ENCODE measurements around the gene DCUN1D4. TPM values are rescaled to one million over a fixed set of nuclear protein-coding genes. Genes with fewer than 3 reads are reported as not detected.

Gene DCUN1D4
- polyA plus RNA-seq, 1 donor from 2014 or later: 130 TPM

DNA sequence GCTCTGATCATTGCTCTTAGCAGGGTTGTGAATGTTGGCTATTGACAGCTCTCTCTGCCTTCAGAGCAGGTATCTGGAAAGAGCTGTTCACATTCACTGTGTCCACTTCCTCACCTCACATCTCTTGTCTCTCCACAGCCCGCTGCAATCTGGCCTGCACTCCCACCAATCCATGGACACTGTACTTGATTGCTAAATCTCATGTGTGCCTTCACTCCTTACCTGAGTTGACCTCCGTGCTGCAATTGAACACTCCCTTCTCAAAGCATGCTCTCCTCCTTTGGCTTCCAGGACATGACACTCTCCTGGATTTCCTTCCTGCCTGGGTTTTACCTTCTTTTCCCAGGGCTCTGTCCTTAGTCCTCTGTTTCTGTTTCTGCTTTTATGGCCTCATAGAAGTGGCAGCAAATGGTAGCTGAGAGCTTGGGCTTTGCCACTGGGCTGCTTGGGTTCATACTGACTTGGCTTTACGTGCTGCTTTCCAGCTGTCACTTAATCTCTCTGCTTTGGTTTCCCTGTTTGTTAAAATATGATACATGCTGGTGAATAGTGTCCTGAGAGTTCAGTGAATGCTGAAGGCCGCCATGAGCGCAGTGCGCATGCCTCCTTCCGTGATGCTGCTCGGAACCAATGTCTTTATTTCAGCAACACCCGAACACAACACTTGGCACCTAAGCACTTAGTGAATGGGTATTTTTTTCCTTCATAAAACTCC, 29.5 kb downstream of the DCUN1D4 start:
- H3K9ac ChIP-seq (ENCODE audit: low read length): no peak overlapping the region
- no peak overlapping the region for H3K4me3 ChIP-seq (ENCODE audit: low read length)
- no peak overlapping the region for H2AFZ ChIP-seq (ENCODE audit: low read depth, low read length)
- H3K9me3 ChIP-seq (ENCODE audit: low read length): no peaks in the 10 kb centered on the region
- H3K27ac ChIP-seq (ENCODE audit: low read length): no peak overlapping the region
- no peaks in the 10 kb centered on the region for H4K20me1 ChIP-seq (ENCODE audit: insufficient read depth)
- peaks cover 16% of the 10 kb centered on the region for H3K36me3 ChIP-seq (ENCODE audit: insufficient read depth, low read length)
- H3K4me2 ChIP-seq (ENCODE audit: low read length): no peak overlapping the region
- H3K27me3 ChIP-seq (ENCODE audit: insufficient read depth, low read depth, low read length): no peaks in the 10 kb centered on the region
- H3K9me2 ChIP-seq (ENCODE audit: insufficient read depth, low read length): no peaks in the 10 kb centered on the region
- H3K79me2 ChIP-seq (replicated peaks; ENCODE audit: insufficient read depth, low read length): no peaks in the 10 kb centered on the region
- TF ChIP-seq SMC3 (conservative IDR thresholded peaks at IDR 0.05; ENCODE audit: poor library complexity): no peak
- no peak for TF ChIP-seq POLR2AphosphoS5 (IDR thresholded peaks at IDR 0.05)
- no peak for TF ChIP-seq TAF1 (IDR thresholded peaks at IDR 0.05; ENCODE audit: low read depth)
- TF ChIP-seq RAD21 (conservative IDR thresholded peaks at IDR 0.05): no peak
- TF ChIP-seq, protein P1, sequence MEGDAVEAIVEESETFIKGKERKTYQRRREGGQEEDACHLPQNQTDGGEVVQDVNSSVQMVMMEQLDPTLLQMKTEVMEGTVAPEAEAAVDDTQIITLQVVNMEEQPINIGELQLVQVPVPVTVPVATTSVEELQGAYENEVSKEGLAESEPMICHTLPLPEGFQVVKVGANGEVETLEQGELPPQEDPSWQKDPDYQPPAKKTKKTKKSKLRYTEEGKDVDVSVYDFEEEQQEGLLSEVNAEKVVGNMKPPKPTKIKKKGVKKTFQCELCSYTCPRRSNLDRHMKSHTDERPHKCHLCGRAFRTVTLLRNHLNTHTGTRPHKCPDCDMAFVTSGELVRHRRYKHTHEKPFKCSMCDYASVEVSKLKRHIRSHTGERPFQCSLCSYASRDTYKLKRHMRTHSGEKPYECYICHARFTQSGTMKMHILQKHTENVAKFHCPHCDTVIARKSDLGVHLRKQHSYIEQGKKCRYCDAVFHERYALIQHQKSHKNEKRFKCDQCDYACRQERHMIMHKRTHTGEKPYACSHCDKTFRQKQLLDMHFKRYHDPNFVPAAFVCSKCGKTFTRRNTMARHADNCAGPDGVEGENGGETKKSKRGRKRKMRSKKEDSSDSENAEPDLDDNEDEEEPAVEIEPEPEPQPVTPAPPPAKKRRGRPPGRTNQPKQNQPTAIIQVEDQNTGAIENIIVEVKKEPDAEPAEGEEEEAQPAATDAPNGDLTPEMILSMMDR (IDR thresholded peaks at IDR 0.05; ENCODE audit: poor library complexity, severe bottlenecking): no peak
- TF ChIP-seq EP300 (conservative IDR thresholded peaks at IDR 0.05; ENCODE audit: poor library complexity, severe bottlenecking): no peak
- TF ChIP-seq, protein P2, sequence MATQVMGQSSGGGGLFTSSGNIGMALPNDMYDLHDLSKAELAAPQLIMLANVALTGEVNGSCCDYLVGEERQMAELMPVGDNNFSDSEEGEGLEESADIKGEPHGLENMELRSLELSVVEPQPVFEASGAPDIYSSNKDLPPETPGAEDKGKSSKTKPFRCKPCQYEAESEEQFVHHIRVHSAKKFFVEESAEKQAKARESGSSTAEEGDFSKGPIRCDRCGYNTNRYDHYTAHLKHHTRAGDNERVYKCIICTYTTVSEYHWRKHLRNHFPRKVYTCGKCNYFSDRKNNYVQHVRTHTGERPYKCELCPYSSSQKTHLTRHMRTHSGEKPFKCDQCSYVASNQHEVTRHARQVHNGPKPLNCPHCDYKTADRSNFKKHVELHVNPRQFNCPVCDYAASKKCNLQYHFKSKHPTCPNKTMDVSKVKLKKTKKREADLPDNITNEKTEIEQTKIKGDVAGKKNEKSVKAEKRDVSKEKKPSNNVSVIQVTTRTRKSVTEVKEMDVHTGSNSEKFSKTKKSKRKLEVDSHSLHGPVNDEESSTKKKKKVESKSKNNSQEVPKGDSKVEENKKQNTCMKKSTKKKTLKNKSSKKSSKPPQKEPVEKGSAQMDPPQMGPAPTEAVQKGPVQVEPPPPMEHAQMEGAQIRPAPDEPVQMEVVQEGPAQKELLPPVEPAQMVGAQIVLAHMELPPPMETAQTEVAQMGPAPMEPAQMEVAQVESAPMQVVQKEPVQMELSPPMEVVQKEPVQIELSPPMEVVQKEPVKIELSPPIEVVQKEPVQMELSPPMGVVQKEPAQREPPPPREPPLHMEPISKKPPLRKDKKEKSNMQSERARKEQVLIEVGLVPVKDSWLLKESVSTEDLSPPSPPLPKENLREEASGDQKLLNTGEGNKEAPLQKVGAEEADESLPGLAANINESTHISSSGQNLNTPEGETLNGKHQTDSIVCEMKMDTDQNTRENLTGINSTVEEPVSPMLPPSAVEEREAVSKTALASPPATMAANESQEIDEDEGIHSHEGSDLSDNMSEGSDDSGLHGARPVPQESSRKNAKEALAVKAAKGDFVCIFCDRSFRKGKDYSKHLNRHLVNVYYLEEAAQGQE (IDR thresholded peaks at IDR 0.05; ENCODE audit: borderline replicate concordance): no peak
- TF ChIP-seq MXI1 (conservative IDR thresholded peaks at IDR 0.05; ENCODE audit: poor library complexity, severe bottlenecking): no peak
- no peak for TF ChIP-seq EZH2 (IDR thresholded peaks at IDR 0.05; ENCODE audit: borderline replicate concordance, insufficient read depth, low read length, poor library complexity, severe bottlenecking)
- no peaks in the 10 kb centered on the region for H3F3A ChIP-seq (ENCODE audit: insufficient read depth, low read length, poor library complexity, severe bottlenecking)

DNA sequence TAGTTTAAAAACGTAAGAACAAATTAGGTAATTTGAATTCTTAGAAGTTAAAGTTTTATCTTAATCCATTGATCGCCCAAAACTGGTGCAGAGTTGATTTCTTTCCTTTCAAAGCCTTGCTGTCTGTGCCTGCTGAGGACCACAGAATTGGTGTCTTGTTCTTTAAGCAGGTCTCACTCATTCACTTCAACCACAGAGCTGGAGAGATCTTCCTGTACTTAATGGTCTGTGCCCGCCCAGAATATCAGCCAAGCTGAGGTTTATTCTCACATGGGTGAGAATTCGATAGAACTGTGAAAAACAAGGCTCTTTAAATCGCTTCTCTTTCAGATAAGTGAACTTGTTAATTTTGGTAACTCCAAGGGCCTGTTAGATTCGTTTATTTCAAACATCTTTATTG, 31.6 kb downstream of the DCUN1D4 start:
- no peak overlapping the region for H2AFZ ChIP-seq (ENCODE audit: low read depth, low read length)
- peaks cover 16% of the 10 kb centered on the region for H3K36me3 ChIP-seq (ENCODE audit: insufficient read depth, low read length)
- H3K9ac ChIP-seq (ENCODE audit: low read length): no peak overlapping the region
- H3K27ac ChIP-seq (ENCODE audit: low read length): no peak overlapping the region
- H3K79me2 ChIP-seq (replicated peaks; ENCODE audit: insufficient read depth, low read length): no peaks in the 10 kb centered on the region
- no peak overlapping the region for H3K4me2 ChIP-seq (ENCODE audit: low read length)
- H3K4me3 ChIP-seq (ENCODE audit: low read length): no peak overlapping the region
- H3K27me3 ChIP-seq (ENCODE audit: insufficient read depth, low read depth, low read length): no peaks in the 10 kb centered on the region
- no peaks in the 10 kb centered on the region for H3K9me3 ChIP-seq (ENCODE audit: low read length)
- TF ChIP-seq, protein P2 (IDR thresholded peaks at IDR 0.05; ENCODE audit: borderline replicate concordance): no peak
- TF ChIP-seq MXI1 (conservative IDR thresholded peaks at IDR 0.05; ENCODE audit: poor library complexity, severe bottlenecking): no peak
- no peaks in the 10 kb centered on the region for H4K20me1 ChIP-seq (ENCODE audit: insufficient read depth)
- no peaks in the 10 kb centered on the region for H3F3A ChIP-seq (ENCODE audit: insufficient read depth, low read length, poor library complexity, severe bottlenecking)
- no peaks in the 10 kb centered on the region for H3K9me2 ChIP-seq (ENCODE audit: insufficient read depth, low read length)

Measured in neural cell (in vitro differentiated cells).